Sigmoid colon (tissue), 4 donors: ENCODE measurements around the gene VPS13A.

Source experiments
- CTCF ChIP-seq, 4 experiments: fragments of 450-650 bp in 3 of 4; fragments of 200-600 bp in 1 of 4; IDR thresholded peaks; one replicate each; pipeline ENCODE4 v1.5.1; 2016 to 2019; ENCODE audit warnings: antibody characterized with exemption in 4 of 4, mild to moderate bottlenecking in 3 of 4, moderate library complexity in 2 of 4
- POLR2A ChIP-seq, 2 donors: fragments of 450-650 bp; IDR thresholded peaks; one replicate each; pipeline ENCODE4 v1.6.1; 2016; ENCODE audit warnings: antibody characterized with exemption in 2 of 2, mild to moderate bottlenecking in 2 of 2, moderate library complexity in 2 of 2
- POLR2AphosphoS5 ChIP-seq, 4 donors: sonication (generic); formaldehyde crosslinking; IDR thresholded peaks; one replicate each; pipeline ENCODE4 v1.6.1; 2017; ENCODE audit warnings: antibody characterized with exemption in 4 of 4

DNA sequence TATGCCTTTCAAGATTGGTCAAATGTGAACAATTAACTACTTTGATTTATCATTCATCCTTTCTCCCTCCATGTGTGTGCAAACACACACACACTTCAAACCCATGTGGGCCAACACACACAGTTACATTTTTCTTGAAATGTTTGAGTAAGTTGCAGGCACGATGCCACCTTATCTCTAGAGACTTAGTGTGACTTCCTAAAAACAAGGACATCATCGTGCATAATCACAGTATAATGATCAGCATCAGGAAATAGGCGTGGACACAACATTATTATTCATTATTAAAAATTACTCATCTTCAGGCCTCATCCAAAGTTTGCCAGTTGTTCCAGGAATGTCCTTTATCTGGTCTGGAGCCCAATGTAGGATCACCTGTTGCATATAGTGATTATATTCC lies 261.3 kb downstream of the VPS13A start:
- no peak for TF ChIP-seq CTCF (IDR thresholded peaks at IDR 0.05)
- no peak for TF ChIP-seq POLR2A (IDR thresholded peaks at IDR 0.05)
- no peak for TF ChIP-seq POLR2AphosphoS5 (IDR thresholded peaks at IDR 0.05)
